Chondrocyte (in vitro differentiated cells): ENCODE data around the gene TCTN1. TPM values are rescaled to one million over a fixed set of nuclear protein-coding genes. Genes with fewer than 3 reads are reported as not detected.

Experiments
- DNase-seq: peaks from one replicate; pipeline ENCODE4 v3.0.0; 2021; ENCODE audit warnings: mixed read lengths, low spot score
- H3K27ac Mint-ChIP-seq: one replicate; pipeline ENCODE4 v1.8.0; 2021; ENCODE audit warnings: mild to moderate bottlenecking, moderate library complexity, mixed read lengths; ENCODE audit not compliant: unreplicated experiment
- H3K27me3 Mint-ChIP-seq: 2 replicates; pipeline ENCODE4 v1.8.0; 2021; ENCODE audit warnings: low read depth, mixed read lengths
- H3K36me3 Mint-ChIP-seq: 2 replicates; pipeline ENCODE4 v1.8.0; 2021; ENCODE audit warnings: low read depth, mixed read lengths
- H3K4me1 Mint-ChIP-seq: 2 replicates; pipeline ENCODE4 v1.8.0; 2021; ENCODE audit warnings: low read depth, mild to moderate bottlenecking, mixed read lengths
- H3K4me3 Mint-ChIP-seq: one replicate; pipeline ENCODE4 v1.8.0; 2021; ENCODE audit warnings: mild to moderate bottlenecking, moderate library complexity, mixed read lengths; ENCODE audit not compliant: unreplicated experiment
- H3K9me3 Mint-ChIP-seq: 2 replicates; pipeline ENCODE4 v1.8.0; 2021; ENCODE audit warnings: low read depth, mixed read lengths
- total RNA-seq: library from RNA; stranded (reverse); gene quantifications from 3 replicates; pipeline ENCODE4 v1.2.1, GENCODE V29; 2021
- TF ChIP-seq, protein P1 (sequence below): fragments of 200-600 bp; sonication (generic); IDR thresholded peaks from 2 replicates; pipeline ENCODE4 v1.5.0; 2021; ENCODE audit warnings: antibody characterized with exemption, mild to moderate bottlenecking, moderate library complexity

Gene TCTN1
- total RNA-seq, 1 donor from 2014 or later, result 32.9 TPM

GRCh38 chr12:110690127-110690430 lies 76.2 kb downstream of the TCTN1 start:
- no peak for DNase-seq
- peaks cover 8% of the 10 kb centered on the region for H3K27me3 Mint-ChIP-seq
- H3K27ac Mint-ChIP-seq, result no peak overlapping the region
- H3K4me3 Mint-ChIP-seq, result peak overlapping the region; percentile 76
- H3K4me1 Mint-ChIP-seq, result peaks cover 10% of the 10 kb centered on the region
- TF ChIP-seq, protein P1, sequence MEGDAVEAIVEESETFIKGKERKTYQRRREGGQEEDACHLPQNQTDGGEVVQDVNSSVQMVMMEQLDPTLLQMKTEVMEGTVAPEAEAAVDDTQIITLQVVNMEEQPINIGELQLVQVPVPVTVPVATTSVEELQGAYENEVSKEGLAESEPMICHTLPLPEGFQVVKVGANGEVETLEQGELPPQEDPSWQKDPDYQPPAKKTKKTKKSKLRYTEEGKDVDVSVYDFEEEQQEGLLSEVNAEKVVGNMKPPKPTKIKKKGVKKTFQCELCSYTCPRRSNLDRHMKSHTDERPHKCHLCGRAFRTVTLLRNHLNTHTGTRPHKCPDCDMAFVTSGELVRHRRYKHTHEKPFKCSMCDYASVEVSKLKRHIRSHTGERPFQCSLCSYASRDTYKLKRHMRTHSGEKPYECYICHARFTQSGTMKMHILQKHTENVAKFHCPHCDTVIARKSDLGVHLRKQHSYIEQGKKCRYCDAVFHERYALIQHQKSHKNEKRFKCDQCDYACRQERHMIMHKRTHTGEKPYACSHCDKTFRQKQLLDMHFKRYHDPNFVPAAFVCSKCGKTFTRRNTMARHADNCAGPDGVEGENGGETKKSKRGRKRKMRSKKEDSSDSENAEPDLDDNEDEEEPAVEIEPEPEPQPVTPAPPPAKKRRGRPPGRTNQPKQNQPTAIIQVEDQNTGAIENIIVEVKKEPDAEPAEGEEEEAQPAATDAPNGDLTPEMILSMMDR, result no peak
- H3K36me3 Mint-ChIP-seq, result peaks cover 2% of the 10 kb centered on the region
- H3K9me3 Mint-ChIP-seq, result no peaks in the 10 kb centered on the region

DNA sequence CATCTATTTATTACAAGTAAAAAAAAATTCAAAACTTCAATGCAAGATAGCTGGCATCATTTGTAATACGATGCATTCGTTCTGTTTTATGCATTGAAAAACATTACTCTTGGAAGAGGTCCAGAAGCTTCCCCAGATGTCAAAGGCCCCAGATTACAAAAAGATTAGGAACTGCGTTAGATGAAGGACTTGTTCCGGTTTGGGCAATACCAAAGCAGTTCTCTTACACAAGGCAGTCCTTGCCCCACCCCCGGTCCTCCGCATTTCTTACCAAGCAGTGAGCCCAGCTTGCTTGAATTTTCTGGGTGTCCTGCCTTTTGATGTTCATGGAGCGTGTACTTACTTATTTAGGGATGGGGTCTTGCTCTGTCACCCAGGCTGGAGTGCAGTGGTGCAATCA lies 79.8 kb downstream of the TCTN1 start:
- Mint-ChIP-seq H3K36me3 (peaks cover 2% of the 10 kb centered on the region), H3K9me3 (no peaks in the 10 kb centered on the region), H3K4me3 (no peak overlapping the region), H3K4me1 (peaks cover 13% of the 10 kb centered on the region), H3K27ac (no peak overlapping the region), H3K27me3 (no peaks in the 10 kb centered on the region)
- TF ChIP-seq, protein P1, result no peak
- no peak for DNase-seq

DNA sequence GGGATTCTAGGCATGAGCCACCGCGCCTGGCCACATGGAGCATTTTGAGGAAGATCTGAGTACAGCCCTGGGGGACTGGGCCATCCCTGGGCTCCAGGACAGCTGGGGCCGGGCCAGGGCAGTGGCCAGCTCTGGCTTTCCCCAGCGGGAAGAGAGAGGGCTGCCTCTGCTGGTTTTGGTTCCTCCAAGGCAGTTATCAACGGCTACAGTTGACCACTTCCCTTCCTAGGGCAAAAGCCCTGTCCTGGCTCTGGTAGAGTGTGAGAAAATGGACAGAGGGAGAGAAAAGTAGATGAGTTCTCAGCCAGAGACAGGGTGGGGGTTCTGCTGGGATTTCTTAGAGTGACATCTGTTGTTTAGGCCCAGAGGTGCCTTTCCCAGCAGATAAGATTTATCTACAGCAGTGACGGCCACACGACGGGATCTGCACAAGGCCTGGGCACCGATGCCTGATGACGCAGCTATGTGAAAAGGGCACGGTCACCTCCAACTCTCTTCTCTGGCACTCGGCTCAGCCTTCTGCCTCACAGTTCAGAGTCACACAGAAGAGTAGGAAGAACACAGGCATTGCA lies 80.5 kb downstream of the TCTN1 start:
- Mint-ChIP-seq H3K9me3 (no peaks in the 10 kb centered on the region), H3K4me3 (no peak overlapping the region), H3K27me3 (no peaks in the 10 kb centered on the region), H3K27ac (no peak overlapping the region), H3K36me3 (peaks cover 2% of the 10 kb centered on the region), H3K4me1 (peaks cover 11% of the 10 kb centered on the region)
- no peak for DNase-seq
- TF ChIP-seq, protein P1, result no peak

- peaks cover 2% of the 10 kb centered on the region for H3K36me3 Mint-ChIP-seq
- no peak overlapping the region for H3K4me3 Mint-ChIP-seq
- H3K4me1 Mint-ChIP-seq, result peaks cover 7% of the 10 kb centered on the region
- H3K27ac Mint-ChIP-seq, result no peak overlapping the region
- H3K9me3 Mint-ChIP-seq, result no peaks in the 10 kb centered on the region
- DNase-seq, result no peak
- no peaks in the 10 kb centered on the region for H3K27me3 Mint-ChIP-seq
- TF ChIP-seq, protein P1, result no peak
These were observed 82.4 kb downstream of the TCTN1 start for GRCh38 chr12:110696283-110696682.

- TF ChIP-seq, protein P1, result no peak
- Mint-ChIP-seq H3K9me3 (no peaks in the 10 kb centered on the region), H3K4me1 (peaks cover 7% of the 10 kb centered on the region), H3K4me3 (no peak overlapping the region), H3K27me3 (no peaks in the 10 kb centered on the region), H3K36me3 (no peaks in the 10 kb centered on the region), H3K27ac (no peak overlapping the region)
- DNase-seq, result no peak
These were observed 83.3 kb downstream of the TCTN1 start for GRCh38 chr12:110697236-110697635.
